Liver (tissue), 3 donors: ENCODE results near the gene IARS1.

Source experiments
- ATF3 ChIP-seq: IDR thresholded peaks from 2 replicates; pipeline ENCODE4 v1.6.1; 2016; ENCODE audit warnings: antibody characterized with exemption
- CTCF ChIP-seq: fragments of 150-350 bp; IDR thresholded peaks from 2 replicates; pipeline ENCODE4 v1.5.1; 2017; ENCODE audit warnings: improper control_type of control experiment, low read depth, low read length; ENCODE audit not compliant: missing input control
- EGR1 ChIP-seq, 2 donors: IDR thresholded peaks; 2 replicates each; pipeline ENCODE4 v1.6.1; 2016 to 2018; ENCODE audit warnings: antibody characterized with exemption in 2 of 2, low read depth in 2 of 2
- HNF4A ChIP-seq, 2 donors: conservative IDR thresholded peaks; 2 replicates each; pipeline ENCODE4 v1.6.1; 2016; ENCODE audit warnings: antibody characterized with exemption in 2 of 2, mild to moderate bottlenecking in 2 of 2
- HNF4G ChIP-seq: IDR thresholded peaks from 2 replicates; pipeline ENCODE4 v1.6.1; 2016; ENCODE audit warnings: antibody characterized with exemption
- JUND ChIP-seq, 2 donors: IDR thresholded peaks; 2 replicates each; pipeline ENCODE4 v1.6.1; 2016; ENCODE audit warnings: antibody characterized with exemption in 2 of 2
- MAX ChIP-seq: IDR thresholded peaks from 2 replicates; pipeline ENCODE4 v1.6.1; 2016; ENCODE audit warnings: antibody characterized with exemption
- RAD21 ChIP-seq, 2 donors: IDR thresholded peaks; 2 replicates each; pipeline ENCODE4 v1.6.1; 2016; ENCODE audit warnings: antibody characterized with exemption in 2 of 2, mild to moderate bottlenecking in 2 of 2
- REST ChIP-seq: IDR thresholded peaks from 2 replicates; pipeline ENCODE4 v1.6.1; 2016; ENCODE audit warnings: antibody characterized with exemption, mild to moderate bottlenecking
- SP1 ChIP-seq: IDR thresholded peaks from 2 replicates; pipeline ENCODE4 v1.6.1; 2018; ENCODE audit warnings: antibody characterized with exemption, mild to moderate bottlenecking
- TAF1 ChIP-seq: conservative IDR thresholded peaks from 2 replicates; pipeline ENCODE4 v1.6.1; 2016; ENCODE audit warnings: antibody characterized with exemption, mild to moderate bottlenecking
- YY1 ChIP-seq: IDR thresholded peaks from 2 replicates; pipeline ENCODE4 v1.6.1; 2016; ENCODE audit warnings: antibody characterized with exemption, mild to moderate bottlenecking
- donor health status: healthy.
- donor health status: healthy.

GRCh38 chr9:92289708-92290390, 3.6 kb downstream of the IARS1 start:
- no peak for TF ChIP-seq CTCF
- TF ChIP-seq RAD21 (IDR thresholded peaks at IDR 0.05), result no peak
- TF ChIP-seq REST, result no peak
- TF ChIP-seq TAF1, result no peak
- TF ChIP-seq EGR1 (IDR thresholded peaks at IDR 0.05; ENCODE audit: low read depth in 2 of 2), result no peak
- TF ChIP-seq JUND (IDR thresholded peaks at IDR 0.05), result no peak
- no peak for TF ChIP-seq ATF3
- TF ChIP-seq YY1, result no peak
- TF ChIP-seq MAX, result no peak
- TF ChIP-seq HNF4A (conservative IDR thresholded peaks at IDR 0.05), result no peak
- no peak for TF ChIP-seq HNF4G
- TF ChIP-seq SP1, result no peak
